ENCODE measurements around the gene PRKAG1. TPM values are rescaled to one million over a fixed set of nuclear protein-coding genes. Genes with fewer than 3 reads are reported as not detected.

PRKAG1 gene
- total and polyA plus RNA-seq, 2 donors from 2014 or later: 57.1 to 58.4 TPM

DNA sequence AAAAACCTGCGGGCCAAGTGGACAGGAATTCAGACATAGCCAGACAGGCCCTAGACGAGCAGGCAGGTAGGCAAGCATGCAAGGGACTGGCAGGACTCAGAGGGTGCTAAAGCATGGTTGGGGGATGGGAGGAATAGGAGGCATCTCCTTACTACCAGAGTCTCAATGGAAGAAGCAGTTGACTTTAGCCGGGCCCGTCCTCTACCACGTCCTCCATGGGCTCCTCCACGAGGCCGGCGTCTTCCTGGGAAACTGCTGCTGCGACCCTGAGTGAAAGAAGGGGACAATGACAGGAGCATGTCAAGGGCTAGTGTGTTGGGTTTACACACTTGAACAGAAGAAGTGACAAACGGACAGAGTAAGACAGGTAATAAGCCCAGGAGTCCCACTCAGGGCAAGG is 30.4 kb upstream of the PRKAG1 start:
- H3K4me3 ChIP-seq (ENCODE audit: low read length in 3 of 3): no peak overlapping the region
- peaks cover 16 to 85% (median 58%) of the 10 kb centered on the region in 3 donors for H3K36me3 ChIP-seq (ENCODE audit: control insufficient read depth in 2 of 3, insufficient read depth in 3 of 3, low read length in 3 of 3)
- FAIRE-seq (no peak), DNase-seq (peak in 1 of 5 donors; percentile 55)
- no peak overlapping the region for H3K9ac ChIP-seq (ENCODE audit: low read length in 3 of 3)
- TF ChIP-seq, protein P1, sequence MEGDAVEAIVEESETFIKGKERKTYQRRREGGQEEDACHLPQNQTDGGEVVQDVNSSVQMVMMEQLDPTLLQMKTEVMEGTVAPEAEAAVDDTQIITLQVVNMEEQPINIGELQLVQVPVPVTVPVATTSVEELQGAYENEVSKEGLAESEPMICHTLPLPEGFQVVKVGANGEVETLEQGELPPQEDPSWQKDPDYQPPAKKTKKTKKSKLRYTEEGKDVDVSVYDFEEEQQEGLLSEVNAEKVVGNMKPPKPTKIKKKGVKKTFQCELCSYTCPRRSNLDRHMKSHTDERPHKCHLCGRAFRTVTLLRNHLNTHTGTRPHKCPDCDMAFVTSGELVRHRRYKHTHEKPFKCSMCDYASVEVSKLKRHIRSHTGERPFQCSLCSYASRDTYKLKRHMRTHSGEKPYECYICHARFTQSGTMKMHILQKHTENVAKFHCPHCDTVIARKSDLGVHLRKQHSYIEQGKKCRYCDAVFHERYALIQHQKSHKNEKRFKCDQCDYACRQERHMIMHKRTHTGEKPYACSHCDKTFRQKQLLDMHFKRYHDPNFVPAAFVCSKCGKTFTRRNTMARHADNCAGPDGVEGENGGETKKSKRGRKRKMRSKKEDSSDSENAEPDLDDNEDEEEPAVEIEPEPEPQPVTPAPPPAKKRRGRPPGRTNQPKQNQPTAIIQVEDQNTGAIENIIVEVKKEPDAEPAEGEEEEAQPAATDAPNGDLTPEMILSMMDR (IDR thresholded peaks at IDR 0.05; ENCODE audit: borderline replicate concordance, extremely low read depth, insufficient read depth): no peak
- no peak overlapping the region for H3K27ac ChIP-seq (ENCODE audit: low read depth in 2 of 2, low read length in 2 of 2)
- no peaks in the 10 kb centered on the region for H3K9me3 ChIP-seq (ENCODE audit: control insufficient read depth in 2 of 3, insufficient read depth in 1 of 3, low read length in 3 of 3)
- no peaks in the 10 kb centered on the region for H3K4me1 ChIP-seq (ENCODE audit: control insufficient read depth in 2 of 3, insufficient read depth in 2 of 3, low read depth in 1 of 3, low read length in 3 of 3)
- H3K27me3 ChIP-seq (ENCODE audit: control insufficient read depth, insufficient read depth, low read length): no peaks in the 10 kb centered on the region
- intact Hi-C loops (cut with DNase I): no loop called here

DNA sequence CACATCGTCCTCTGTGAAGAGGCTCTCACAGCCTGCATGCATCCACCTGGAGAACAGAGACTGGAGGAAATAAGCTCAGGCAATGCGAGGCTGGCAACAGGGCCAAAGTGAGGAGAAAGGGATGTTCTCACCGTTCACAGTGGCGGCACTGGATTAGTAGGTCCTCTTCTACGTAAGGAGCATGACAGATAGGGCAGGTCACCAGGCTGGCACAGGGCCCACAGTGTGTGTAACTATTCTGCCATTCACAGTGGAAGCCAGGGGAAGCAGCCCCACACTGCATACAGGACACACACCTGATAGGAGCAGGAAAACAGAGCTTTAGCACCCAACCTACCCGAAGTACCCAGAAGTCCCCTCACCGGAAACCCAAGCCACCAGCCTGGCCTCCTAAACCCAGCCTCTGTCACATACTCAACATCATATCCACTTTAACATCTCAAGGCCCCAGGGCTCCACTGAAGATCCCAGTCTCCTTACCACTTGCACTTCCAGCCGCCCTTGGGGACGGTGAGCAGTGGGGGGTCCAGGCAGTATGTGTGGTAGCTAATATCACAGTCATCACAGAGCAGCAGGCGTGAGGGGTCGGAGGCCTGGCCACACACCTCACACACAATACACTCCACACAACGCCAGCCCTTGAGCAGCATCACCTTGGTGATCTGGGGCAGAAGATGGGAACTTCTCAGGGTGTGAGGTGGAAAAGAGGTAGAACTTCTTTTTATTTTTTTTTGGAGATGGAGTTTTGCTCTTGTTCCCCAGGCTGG is 27.7 kb upstream of the PRKAG1 start:
- Histone ChIP-seq H3K4me3 (ENCODE audit: low read length in 3 of 3) (no peak overlapping the region), H3K27me3 (ENCODE audit: control insufficient read depth, insufficient read depth, low read length) (no peaks in the 10 kb centered on the region), H3K27ac (ENCODE audit: low read depth in 2 of 2, low read length in 2 of 2) (no peak overlapping the region), H3K4me1 (ENCODE audit: control insufficient read depth in 2 of 3, insufficient read depth in 2 of 3, low read depth in 1 of 3, low read length in 3 of 3) (no peaks in the 10 kb centered on the region), H3K9ac (ENCODE audit: low read length in 3 of 3) (no peak overlapping the region), H3K36me3 (ENCODE audit: control insufficient read depth in 2 of 3, insufficient read depth in 3 of 3, low read length in 3 of 3) (peaks cover 19 to 84% (median 62%) of the 10 kb centered on the region in 3 donors), H3K9me3 (ENCODE audit: control insufficient read depth in 2 of 3, insufficient read depth in 1 of 3, low read length in 3 of 3) (no peaks in the 10 kb centered on the region)
- FAIRE-seq (no peak), DNase-seq (peak in 1 of 5 donors; percentile 59)
- intact Hi-C loops (cut with DNase I): no loop called here
- TF ChIP-seq, protein P1 (IDR thresholded peaks at IDR 0.05; ENCODE audit: borderline replicate concordance, extremely low read depth, insufficient read depth): no peak

DNA sequence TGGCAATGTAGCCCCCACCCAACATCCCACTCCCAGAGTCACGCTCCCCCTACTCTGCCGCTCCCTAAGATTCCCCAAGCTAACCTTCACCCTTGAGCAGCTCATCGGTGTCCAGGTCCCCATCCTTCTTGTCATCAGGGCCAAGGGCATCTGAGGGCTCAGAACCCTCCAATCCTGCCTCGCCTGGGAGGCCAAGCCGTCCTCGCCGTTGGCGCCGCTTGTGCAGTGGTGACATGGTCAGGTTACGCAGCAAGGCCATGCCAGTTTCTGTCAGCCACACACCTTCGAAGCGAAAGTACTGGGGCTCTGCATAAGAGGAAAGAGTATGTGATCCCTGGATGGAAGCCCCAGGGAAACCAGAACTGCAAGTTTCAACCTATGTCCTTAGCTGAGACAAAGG is 26.1 kb upstream of the PRKAG1 start:
- DNase-seq (peak in 1 of 5 donors; percentile 61), FAIRE-seq (no peak)
- H3K9ac ChIP-seq (ENCODE audit: low read length in 3 of 3): no peak overlapping the region
- no peaks in the 10 kb centered on the region for H3K4me1 ChIP-seq (ENCODE audit: control insufficient read depth in 2 of 3, insufficient read depth in 2 of 3, low read depth in 1 of 3, low read length in 3 of 3)
- H3K9me3 ChIP-seq (ENCODE audit: control insufficient read depth in 2 of 3, insufficient read depth in 1 of 3, low read length in 3 of 3): no peaks in the 10 kb centered on the region
- intact Hi-C loops (cut with DNase I): no loop called here
- no peak overlapping the region for H3K27ac ChIP-seq (ENCODE audit: low read depth in 2 of 2, low read length in 2 of 2)
- TF ChIP-seq, protein P1 (IDR thresholded peaks at IDR 0.05; ENCODE audit: borderline replicate concordance, extremely low read depth, insufficient read depth): no peak
- no peak overlapping the region for H3K4me3 ChIP-seq (ENCODE audit: low read length in 3 of 3)
- no peaks in the 10 kb centered on the region for H3K27me3 ChIP-seq (ENCODE audit: control insufficient read depth, insufficient read depth, low read length)
- peaks cover 19 to 80% (median 57%) of the 10 kb centered on the region in 3 donors for H3K36me3 ChIP-seq (ENCODE audit: control insufficient read depth in 2 of 3, insufficient read depth in 3 of 3, low read length in 3 of 3)
